SK-N-SH (cell line): Measurements from ENCODE around the gene ACTR6. TPM values are rescaled to one million over a fixed set of nuclear protein-coding genes. Genes with fewer than 3 reads are reported as not detected.
"Not testable (repeated sequence)": the region's sequence is repeated elsewhere in the genome, so short reads cannot be mapped to it uniquely, and the experiment has no call there.

Source experiments
- CTCF ChIA-PET: fragments of 300-600, 350-600 bp; formaldehyde crosslinking; extraction: SDS; loops from one replicate; lab custom pipeline; 2021; lab: Yijun Ruan, JAX
- POLR2A ChIA-PET: fragments of 350-600 bp; sonication (Branson Sonifier 250); formaldehyde crosslinking; extraction: SDS; loops from one replicate; lab custom pipeline; 2020; ENCODE audit warnings: antibody characterized with exemption, inconsistent platforms; lab: Yijun Ruan, JAX
- DNase-seq: peaks from one replicate; pipeline ENCODE4 v3.0.0; 2012
- H2AFZ ChIP-seq: fragments of 200-600 bp; sonication (generic); 2 replicates; pipeline ENCODE4 v1.8.1; 2016; ENCODE audit warnings: antibody characterized with exemption, mild to moderate bottlenecking, low read depth
- H3F3A ChIP-seq: fragments of 200-600 bp; sonication (generic); replicated peaks from 2 replicates; pipeline ENCODE3; 2016; ENCODE audit warnings: antibody characterized with exemption, mild to moderate bottlenecking; ENCODE audit not compliant: insufficient read depth
- H3K27ac ChIP-seq, 2 experiments: fragments of 200-500 bp in 1 of 2; fragments of 200-600 bp in 1 of 2; sonication (Bioruptor generic) in 1 of 2; sonication (generic), shearing (Covaris generic) in 1 of 2; 2 replicates each; pipeline versions ENCODE4 v1.5.1 to v1.6.1; 2014 to 2016; ENCODE audit warnings: low read depth in 2 of 2, inconsistent platforms in 1 of 2, low read length in 1 of 2, mild to moderate bottlenecking in 1 of 2, mixed read lengths in 1 of 2
- H3K27me3 ChIP-seq: fragments of 200-600 bp; sonication (generic), shearing (Covaris generic); 2 replicates; pipeline ENCODE4 v1.6.1; 2016; ENCODE audit warnings: mixed run types; ENCODE audit not compliant: insufficient read depth
- H3K36me3 ChIP-seq, 2 experiments: fragments of 200-500 bp in 1 of 2; fragments of 200-600 bp in 1 of 2; sonication (Bioruptor generic) in 1 of 2; sonication (generic) in 1 of 2; replicated peaks in 1 of 2; 2 replicates each; pipeline versions ENCODE3 to v1.5.1; 2014 to 2016; ENCODE audit warnings: low read length in 1 of 2, mild to moderate bottlenecking in 1 of 2; ENCODE audit not compliant: insufficient read depth in 2 of 2, control insufficient read depth in 1 of 2
- H3K4me1 ChIP-seq, 2 experiments: fragments of 200-500 bp in 1 of 2; fragments of 200-600 bp in 1 of 2; sonication (Bioruptor generic) in 1 of 2; sonication (generic), shearing (Covaris generic) in 1 of 2; 2 replicates each; pipeline versions ENCODE4 v1.5.1 to v1.6.1; 2014 to 2016; ENCODE audit warnings: low read depth in 1 of 2, low read length in 1 of 2, mixed run types in 1 of 2; ENCODE audit not compliant: insufficient read depth in 2 of 2, control insufficient read depth in 1 of 2
- H3K4me2 ChIP-seq: fragments of 200-600 bp; sonication (generic), shearing (Covaris generic); 2 replicates; pipeline ENCODE4 v1.6.1; 2017; ENCODE audit warnings: mixed run types
- H3K4me3 ChIP-seq, 2 experiments: fragments of 200-500 bp in 1 of 2; fragments of 200-600 bp in 1 of 2; sonication (Bioruptor generic) in 1 of 2; sonication (generic), shearing (Covaris generic) in 1 of 2; 2 replicates each; pipeline versions ENCODE4 v1.5.1 to v1.8.1; 2014 to 2016; ENCODE audit warnings: low read depth in 2 of 2, inconsistent platforms in 1 of 2, low read length in 1 of 2, mild to moderate bottlenecking in 1 of 2, mixed read lengths in 1 of 2, moderate library complexity in 1 of 2
- H3K79me2 ChIP-seq: fragments of 200-600 bp; sonication (generic); 2 replicates; pipeline ENCODE4 v1.8.1; 2017; ENCODE audit warnings: mild to moderate bottlenecking; ENCODE audit not compliant: insufficient read depth
- H3K9ac ChIP-seq: fragments of 200-600 bp; sonication (generic); 2 replicates; pipeline ENCODE4 v1.6.1; 2017; ENCODE audit warnings: mixed run types
- H3K9me2 ChIP-seq: fragments of 200-600 bp; sonication (generic); 2 replicates; pipeline ENCODE4 v1.6.1; 2017; ENCODE audit warnings: mixed run types
- H3K9me3 ChIP-seq: fragments of 200-600 bp; sonication (generic); 2 replicates; pipeline ENCODE4 v1.6.1; 2017; ENCODE audit warnings: mixed run types, mild to moderate bottlenecking, moderate library complexity
- H4K20me1 ChIP-seq: fragments of 200-600 bp; sonication (generic); 2 replicates; pipeline ENCODE4 v1.6.1; 2017; ENCODE audit warnings: mild to moderate bottlenecking, mixed run types; ENCODE audit not compliant: insufficient read depth
- EP300 ChIP-seq, 2 experiments: IDR thresholded peaks; 2 replicates each; pipeline versions ENCODE4 v1.4.0 to v1.6.1; 2012; ENCODE audit warnings: borderline replicate concordance in 1 of 2, low read depth in 1 of 2, low read length in 1 of 2
- RAD21 ChIP-seq: IDR thresholded peaks from 2 replicates; pipeline ENCODE4 v1.6.1; 2012; ENCODE audit warnings: mild to moderate bottlenecking, low read length
- SMC3 ChIP-seq: IDR thresholded peaks from 2 replicates; pipeline ENCODE4 v1.6.1; 2012; ENCODE audit warnings: low read depth, low read length, improper control_type of control experiment
- TAF1 ChIP-seq: IDR thresholded peaks from 2 replicates; pipeline ENCODE4 v1.6.1; 2012; ENCODE audit warnings: low read depth, mild to moderate bottlenecking, low read length, moderate library complexity, borderline replicate concordance
- TCF12 ChIP-seq: IDR thresholded peaks from 2 replicates; pipeline ENCODE4 v1.4.0; 2012
- WGBS: methylation state at CpG from one replicate; pipeline ENCODE4 v1.1.6; 2017; ENCODE audit warnings: low lambda C conversion rate; 5-methylcytosine and 5-hydroxymethylcytosine counted together
- polyA plus RNA-seq, 3 experiments: library from polyadenylated mRNA; depleted of rRNA; stranded (reverse); fragments of >200 nt; gene quantifications; 2 replicates each; pipeline ENCODE4 v1.2.3, GENCODE V29; 2012
- TF ChIP-seq, protein P1 (sequence below): fragments of 150-350 bp; IDR thresholded peaks from 2 replicates; pipeline ENCODE4 v1.6.1; 2017; ENCODE audit warnings: antibody characterized with exemption, low read length, low read depth, borderline replicate concordance
- TF ChIP-seq, protein P2 (sequence below): IDR thresholded peaks from 2 replicates; pipeline ENCODE4 v1.4.0; 2012; ENCODE audit warnings: low read depth, borderline replicate concordance
- TF ChIP-seq, protein P3 (sequence below): IDR thresholded peaks from 2 replicates; pipeline ENCODE4 v1.4.0; 2012; ENCODE audit warnings: low read depth

The ACTR6 gene
- polyA plus RNA-seq, 1 of the 3 experiments (the other 2 are of a cell fraction), result 21.5 TPM

DNA sequence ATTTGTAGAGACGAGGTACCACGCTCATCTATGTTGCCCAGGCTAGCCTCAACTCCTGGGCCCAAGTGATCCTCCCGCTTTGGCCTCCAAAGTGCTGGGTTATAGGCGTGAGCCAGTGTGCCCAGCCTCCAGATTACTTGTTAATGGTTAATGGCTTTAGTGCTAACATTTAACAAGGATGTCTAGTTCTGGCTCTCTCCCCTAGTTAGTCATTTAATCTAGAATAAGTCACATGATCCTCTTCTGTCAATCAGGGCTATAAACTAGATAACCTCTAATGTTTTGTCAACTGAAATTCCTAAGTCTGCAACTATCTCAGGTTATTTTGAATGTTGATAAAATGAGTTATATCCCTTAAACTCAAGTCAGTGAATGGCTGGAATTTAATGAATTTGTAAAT, 15.7 kb downstream of the ACTR6 start (continued):
- TF ChIP-seq, protein P1, sequence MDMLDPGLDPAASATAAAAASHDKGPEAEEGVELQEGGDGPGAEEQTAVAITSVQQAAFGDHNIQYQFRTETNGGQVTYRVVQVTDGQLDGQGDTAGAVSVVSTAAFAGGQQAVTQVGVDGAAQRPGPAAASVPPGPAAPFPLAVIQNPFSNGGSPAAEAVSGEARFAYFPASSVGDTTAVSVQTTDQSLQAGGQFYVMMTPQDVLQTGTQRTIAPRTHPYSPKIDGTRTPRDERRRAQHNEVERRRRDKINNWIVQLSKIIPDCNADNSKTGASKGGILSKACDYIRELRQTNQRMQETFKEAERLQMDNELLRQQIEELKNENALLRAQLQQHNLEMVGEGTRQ, result no peak

DNA sequence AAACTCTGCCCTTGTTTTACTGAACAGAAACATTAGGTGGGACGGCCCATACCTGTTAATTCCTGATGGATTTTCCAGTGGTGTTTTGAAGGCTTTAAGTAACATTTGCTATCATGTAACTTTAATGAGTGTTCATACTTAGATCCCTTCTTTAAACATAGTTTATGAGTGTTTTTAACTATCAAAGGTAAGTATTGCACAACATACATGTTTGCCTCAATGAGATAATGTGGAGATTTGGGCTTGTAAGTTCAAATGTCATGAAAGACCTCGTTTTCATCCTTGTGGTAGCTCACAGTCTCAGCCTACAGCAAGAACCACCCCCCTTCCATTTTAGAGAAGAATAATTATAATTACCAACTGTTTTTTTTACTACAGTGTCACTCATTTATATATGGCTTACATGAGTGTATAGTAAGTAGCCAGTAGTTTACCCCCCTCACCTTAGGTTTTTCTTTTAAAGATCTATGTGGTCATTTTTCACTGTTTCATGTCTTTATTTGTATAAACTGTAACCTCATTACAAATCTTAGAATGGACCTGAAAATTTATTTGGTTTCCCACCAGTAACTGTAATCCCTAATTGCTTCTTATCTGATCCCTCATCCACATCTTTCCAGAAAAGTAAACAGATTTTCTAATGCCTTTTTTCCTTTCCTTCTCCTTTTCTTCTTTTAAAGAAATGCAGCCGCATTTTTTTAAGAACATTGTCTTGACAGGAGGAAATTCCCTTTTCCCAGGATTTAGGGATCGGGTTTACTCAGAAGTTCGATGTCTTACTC, 18.9 kb downstream of the ACTR6 start:
- no peak overlapping the region for H3K4me2 ChIP-seq
- H2AFZ ChIP-seq, result no peak overlapping the region
- TF ChIP-seq SMC3, result no peak
- no peak for TF ChIP-seq TAF1
- TF ChIP-seq, protein P2, sequence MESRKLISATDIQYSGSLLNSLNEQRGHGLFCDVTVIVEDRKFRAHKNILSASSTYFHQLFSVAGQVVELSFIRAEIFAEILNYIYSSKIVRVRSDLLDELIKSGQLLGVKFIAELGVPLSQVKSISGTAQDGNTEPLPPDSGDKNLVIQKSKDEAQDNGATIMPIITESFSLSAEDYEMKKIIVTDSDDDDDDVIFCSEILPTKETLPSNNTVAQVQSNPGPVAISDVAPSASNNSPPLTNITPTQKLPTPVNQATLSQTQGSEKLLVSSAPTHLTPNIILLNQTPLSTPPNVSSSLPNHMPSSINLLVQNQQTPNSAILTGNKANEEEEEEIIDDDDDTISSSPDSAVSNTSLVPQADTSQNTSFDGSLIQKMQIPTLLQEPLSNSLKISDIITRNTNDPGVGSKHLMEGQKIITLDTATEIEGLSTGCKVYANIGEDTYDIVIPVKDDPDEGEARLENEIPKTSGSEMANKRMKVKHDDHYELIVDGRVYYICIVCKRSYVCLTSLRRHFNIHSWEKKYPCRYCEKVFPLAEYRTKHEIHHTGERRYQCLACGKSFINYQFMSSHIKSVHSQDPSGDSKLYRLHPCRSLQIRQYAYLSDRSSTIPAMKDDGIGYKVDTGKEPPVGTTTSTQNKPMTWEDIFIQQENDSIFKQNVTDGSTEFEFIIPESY, result no peak
- no peak for TF ChIP-seq EP300 (IDR thresholded peaks at IDR 0.05; ENCODE audit: borderline replicate concordance in 1 of 2, low read depth in 1 of 2, low read length in 1 of 2)
- TF ChIP-seq, all 33 proteins: peak for 0
- no peaks in the 10 kb centered on the region for H3F3A ChIP-seq
- no peaks in the 10 kb centered on the region for H3K9me2 ChIP-seq
- H3K9me3 ChIP-seq, result no peaks in the 10 kb centered on the region
- H3K27ac ChIP-seq, result no peak overlapping the region
- no peaks in the 10 kb centered on the region for H3K27me3 ChIP-seq
- H3K4me1 ChIP-seq, result no peaks in the 10 kb centered on the region
- H3K4me3 ChIP-seq, result no peak overlapping the region
- no peaks in the 10 kb centered on the region for H3K79me2 ChIP-seq
- ChIA-PET CTCF (no interaction called here), POLR2A (no interaction called here)
- H4K20me1 ChIP-seq, result no peaks in the 10 kb centered on the region
- peaks cover 63 to 67% of the 10 kb centered on the region in 2 experiments for H3K36me3 ChIP-seq
- no peak for DNase-seq
- no peak overlapping the region for H3K9ac ChIP-seq
- 86% methylated on average over 5 of the region's 5 CpGs for WGBS

DNA sequence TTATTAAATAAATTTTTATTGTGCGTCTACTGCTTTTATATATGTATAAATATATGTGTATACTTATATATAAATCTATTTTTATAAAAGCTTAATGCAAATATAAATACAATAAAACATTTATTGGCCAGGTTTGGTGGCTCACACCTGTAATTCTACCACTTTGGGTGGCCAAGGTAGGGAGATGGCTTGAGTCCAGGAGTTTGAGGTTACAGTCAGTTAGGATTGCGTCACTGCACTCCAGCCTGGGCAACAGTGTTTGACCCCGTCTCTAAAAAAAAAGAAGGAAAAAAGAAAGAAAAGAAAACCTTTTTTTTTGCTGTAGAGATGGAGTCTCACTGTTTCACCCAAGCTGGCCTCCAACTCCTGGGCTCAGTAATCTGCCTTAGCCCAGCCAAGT, 20.9 kb downstream of the ACTR6 start:
- Histone ChIP-seq H3K27ac (no peak overlapping the region), H3K9ac (no peak overlapping the region), H3K4me3 (no peak overlapping the region), H3K9me3 (no peaks in the 10 kb centered on the region), H3K79me2 (no peaks in the 10 kb centered on the region), H3K27me3 (no peaks in the 10 kb centered on the region), H3K4me1 (no peaks in the 10 kb centered on the region), H3F3A (no peaks in the 10 kb centered on the region), H3K36me3 (peaks cover 51 to 76% of the 10 kb centered on the region in 2 experiments), H4K20me1 (no peaks in the 10 kb centered on the region), H2AFZ (no peak overlapping the region), H3K9me2 (no peaks in the 10 kb centered on the region), H3K4me2 (no peak overlapping the region)
- ChIA-PET POLR2A (interaction anchor here (1.1 kb wide), 1 partner anchor 21 kb away, joined by 3 read pairs; the partner anchor contains the start of gene ACTR6), CTCF (interaction anchor here (1.0 to 1.3 kb wide), 2 partner anchors 14 to 334 kb away, joined by 4 read pairs; no protein-coding TSS in a partner anchor)
- no peak for DNase-seq
- 94% methylated on average over 3 of the region's 3 CpGs for WGBS
- TF ChIP-seq RAD21 (no peak), TCF12 (no peak)
- TF ChIP-seq, protein P3, sequence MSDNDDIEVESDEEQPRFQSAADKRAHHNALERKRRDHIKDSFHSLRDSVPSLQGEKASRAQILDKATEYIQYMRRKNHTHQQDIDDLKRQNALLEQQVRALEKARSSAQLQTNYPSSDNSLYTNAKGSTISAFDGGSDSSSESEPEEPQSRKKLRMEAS, result no peak

DNA sequence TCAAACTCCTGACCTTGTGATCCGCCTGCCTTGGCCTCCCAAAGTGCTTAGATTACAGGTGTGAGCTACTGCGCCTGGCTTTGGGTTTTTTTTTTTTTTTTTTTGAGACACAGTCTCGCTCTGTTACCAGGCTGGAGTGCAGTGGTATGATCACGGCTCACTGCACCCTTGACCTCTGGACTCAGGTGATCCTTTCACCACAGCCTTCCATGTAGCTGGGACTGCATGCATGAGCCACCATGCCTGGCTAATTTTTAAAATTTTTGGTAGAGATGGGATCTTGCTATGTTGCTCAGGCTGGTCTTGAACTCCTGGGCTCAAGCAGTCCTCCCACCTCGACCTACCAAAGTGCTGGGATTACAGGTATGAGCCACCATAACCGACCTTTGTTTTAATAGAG, 21.6 kb downstream of the ACTR6 start:
- not testable (repeated sequence) for H3K4me1 ChIP-seq, H2AFZ ChIP-seq, H3K9me3 ChIP-seq, H3K9me2 ChIP-seq, H3K27me3 ChIP-seq, H3K9ac ChIP-seq, H4K20me1 ChIP-seq, H3K27ac ChIP-seq, H3K4me3 ChIP-seq, H3F3A ChIP-seq, DNase-seq, H3K4me2 ChIP-seq, H3K79me2 ChIP-seq
- WGBS, result 95% methylated on average over 6 of the region's 6 CpGs
- POLR2A ChIA-PET, result interaction anchor here (1.1 kb wide), 1 partner anchor 21 kb away, joined by 3 read pairs; the partner anchor contains the start of gene ACTR6
- H3K36me3 ChIP-seq, result peaks cover 44 to 72% of the 10 kb centered on the region in 2 experiments
- CTCF ChIA-PET, result interaction anchor here (0.7 kb wide), 1 partner anchor 94 kb away, joined by 4 read pairs; no protein-coding TSS in a partner anchor
